ENCODE measurements around the gene YARS1. TPM values are rescaled to one million over a fixed set of nuclear protein-coding genes. Genes with fewer than 3 reads are reported as not detected.

The YARS1 gene
- total RNA-seq, 1 experiment from 2014 or later: 120 TPM

DNA sequence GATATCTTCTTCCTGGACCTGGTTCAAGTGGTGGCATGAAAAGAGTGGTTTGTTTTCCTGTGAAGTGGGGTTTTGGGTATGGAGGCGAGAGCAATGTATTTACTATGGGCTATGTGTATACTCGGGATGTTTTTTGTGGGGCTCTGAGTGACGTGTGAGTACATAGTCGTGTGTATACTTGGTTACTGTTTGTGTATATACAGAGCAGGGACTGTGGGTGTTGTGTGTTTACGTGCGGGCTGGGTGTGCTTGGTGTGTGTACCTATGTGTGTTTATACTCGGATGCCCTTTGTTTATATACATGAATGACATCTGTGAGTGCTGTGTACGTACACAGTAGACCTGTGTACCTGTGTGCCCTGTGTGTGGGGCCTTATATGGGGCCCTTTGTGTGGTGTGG, 50.0 kb downstream of the YARS1 start:
- in situ Hi-C loops (cut with HindIII; ENCODE audit: low pct_unique_long_range_greater_than_20kb, low sequenced_read_pairs): loop anchor here (10.0 kb wide), 1 partner anchor 52 kb away; no protein-coding TSS in a partner anchor
- BruUV-seq (replicated peaks): no TSS peak
- POLR2A ChIA-PET: no interaction called here
- Histone ChIP-seq H3K4me3 (ENCODE audit: low read depth in 2 of 2, low read length in 2 of 2) (no peak overlapping the region), H3K27me3 (ENCODE audit: control insufficient read depth, insufficient read depth, low read length) (no peaks in the 10 kb centered on the region), H3K36me3 (ENCODE audit: control insufficient read depth, insufficient read depth, low read length) (no peaks in the 10 kb centered on the region), H3K4me1 (ENCODE audit: control insufficient read depth, insufficient read depth, low read length) (peaks cover 76% of the 10 kb centered on the region), H3K9me3 (ENCODE audit: control insufficient read depth, insufficient read depth, low read depth, low read length) (no peaks in the 10 kb centered on the region), H3K27ac (ENCODE audit: low read length) (peak overlapping the region; percentile 31)
- intact Hi-C loops (cut with micrococcal nuclease; ENCODE audit: unreplicated experiment): no loop called here
- CTCF ChIA-PET: no interaction called here
- DNase-seq (ENCODE audit: low read depth, low spot score) (no peak), ATAC-seq (no peak)
- TF ChIP-seq POLR2AphosphoS5 (IDR thresholded peaks at IDR 0.05; ENCODE audit: low read depth, low read length) (no peak), SIN3A (IDR thresholded peaks at IDR 0.05; ENCODE audit: borderline replicate concordance, insufficient read depth, low read depth, low read length) (no peak), TCF7L2 (IDR thresholded peaks at IDR 0.05; ENCODE audit: low read depth, low read length) (no peak)
- TF ChIP-seq, protein P1, sequence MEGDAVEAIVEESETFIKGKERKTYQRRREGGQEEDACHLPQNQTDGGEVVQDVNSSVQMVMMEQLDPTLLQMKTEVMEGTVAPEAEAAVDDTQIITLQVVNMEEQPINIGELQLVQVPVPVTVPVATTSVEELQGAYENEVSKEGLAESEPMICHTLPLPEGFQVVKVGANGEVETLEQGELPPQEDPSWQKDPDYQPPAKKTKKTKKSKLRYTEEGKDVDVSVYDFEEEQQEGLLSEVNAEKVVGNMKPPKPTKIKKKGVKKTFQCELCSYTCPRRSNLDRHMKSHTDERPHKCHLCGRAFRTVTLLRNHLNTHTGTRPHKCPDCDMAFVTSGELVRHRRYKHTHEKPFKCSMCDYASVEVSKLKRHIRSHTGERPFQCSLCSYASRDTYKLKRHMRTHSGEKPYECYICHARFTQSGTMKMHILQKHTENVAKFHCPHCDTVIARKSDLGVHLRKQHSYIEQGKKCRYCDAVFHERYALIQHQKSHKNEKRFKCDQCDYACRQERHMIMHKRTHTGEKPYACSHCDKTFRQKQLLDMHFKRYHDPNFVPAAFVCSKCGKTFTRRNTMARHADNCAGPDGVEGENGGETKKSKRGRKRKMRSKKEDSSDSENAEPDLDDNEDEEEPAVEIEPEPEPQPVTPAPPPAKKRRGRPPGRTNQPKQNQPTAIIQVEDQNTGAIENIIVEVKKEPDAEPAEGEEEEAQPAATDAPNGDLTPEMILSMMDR (IDR thresholded peaks at IDR 0.05): no peak
- TF ChIP-seq, protein P2, sequence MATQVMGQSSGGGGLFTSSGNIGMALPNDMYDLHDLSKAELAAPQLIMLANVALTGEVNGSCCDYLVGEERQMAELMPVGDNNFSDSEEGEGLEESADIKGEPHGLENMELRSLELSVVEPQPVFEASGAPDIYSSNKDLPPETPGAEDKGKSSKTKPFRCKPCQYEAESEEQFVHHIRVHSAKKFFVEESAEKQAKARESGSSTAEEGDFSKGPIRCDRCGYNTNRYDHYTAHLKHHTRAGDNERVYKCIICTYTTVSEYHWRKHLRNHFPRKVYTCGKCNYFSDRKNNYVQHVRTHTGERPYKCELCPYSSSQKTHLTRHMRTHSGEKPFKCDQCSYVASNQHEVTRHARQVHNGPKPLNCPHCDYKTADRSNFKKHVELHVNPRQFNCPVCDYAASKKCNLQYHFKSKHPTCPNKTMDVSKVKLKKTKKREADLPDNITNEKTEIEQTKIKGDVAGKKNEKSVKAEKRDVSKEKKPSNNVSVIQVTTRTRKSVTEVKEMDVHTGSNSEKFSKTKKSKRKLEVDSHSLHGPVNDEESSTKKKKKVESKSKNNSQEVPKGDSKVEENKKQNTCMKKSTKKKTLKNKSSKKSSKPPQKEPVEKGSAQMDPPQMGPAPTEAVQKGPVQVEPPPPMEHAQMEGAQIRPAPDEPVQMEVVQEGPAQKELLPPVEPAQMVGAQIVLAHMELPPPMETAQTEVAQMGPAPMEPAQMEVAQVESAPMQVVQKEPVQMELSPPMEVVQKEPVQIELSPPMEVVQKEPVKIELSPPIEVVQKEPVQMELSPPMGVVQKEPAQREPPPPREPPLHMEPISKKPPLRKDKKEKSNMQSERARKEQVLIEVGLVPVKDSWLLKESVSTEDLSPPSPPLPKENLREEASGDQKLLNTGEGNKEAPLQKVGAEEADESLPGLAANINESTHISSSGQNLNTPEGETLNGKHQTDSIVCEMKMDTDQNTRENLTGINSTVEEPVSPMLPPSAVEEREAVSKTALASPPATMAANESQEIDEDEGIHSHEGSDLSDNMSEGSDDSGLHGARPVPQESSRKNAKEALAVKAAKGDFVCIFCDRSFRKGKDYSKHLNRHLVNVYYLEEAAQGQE (IDR thresholded peaks at IDR 0.05; ENCODE audit: insufficient read depth in 1 of 2, low read depth in 2 of 2, low read length in 1 of 2): no peak

DNA sequence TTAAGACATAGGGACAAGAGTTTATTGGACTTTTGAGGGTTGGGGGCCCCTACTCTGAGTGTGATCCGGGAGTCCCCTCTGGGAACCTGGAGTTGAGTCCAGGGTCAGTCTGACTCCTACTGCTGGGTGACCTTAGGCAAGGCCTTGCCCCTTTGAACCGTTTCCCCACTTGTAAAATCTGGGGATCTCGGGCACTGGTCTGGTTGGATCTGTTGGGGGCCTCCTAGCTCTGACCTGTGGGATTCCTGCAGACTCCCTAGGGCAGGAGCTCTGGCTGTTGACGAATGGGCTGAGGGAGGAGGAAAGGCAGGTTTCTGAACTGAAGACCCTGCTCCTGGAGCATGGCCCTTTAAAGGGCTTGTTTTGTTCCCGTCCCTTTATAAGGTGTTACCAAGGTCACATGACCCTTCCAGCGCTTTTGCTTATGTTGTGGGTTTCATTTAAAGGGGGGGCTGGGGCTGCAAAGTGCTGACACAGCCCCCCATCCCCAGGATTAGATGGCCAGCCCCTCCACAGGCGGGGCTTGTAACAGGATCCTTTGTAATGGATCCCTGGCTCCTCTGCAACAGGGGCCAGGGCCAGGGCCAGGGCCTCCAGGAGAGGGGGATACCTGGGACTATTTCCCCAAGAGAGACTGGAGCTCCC, 50.7 kb downstream of the YARS1 start:
- in situ Hi-C loops (cut with HindIII; ENCODE audit: low pct_unique_long_range_greater_than_20kb, low sequenced_read_pairs): loop anchor here (10.0 kb wide), 1 partner anchor 52 kb away; no protein-coding TSS in a partner anchor
- no peak for TF ChIP-seq TCF7L2 (IDR thresholded peaks at IDR 0.05; ENCODE audit: low read depth, low read length)
- TF ChIP-seq, protein P2 (IDR thresholded peaks at IDR 0.05; ENCODE audit: insufficient read depth in 1 of 2, low read depth in 2 of 2, low read length in 1 of 2): no peak
- TF ChIP-seq SIN3A (IDR thresholded peaks at IDR 0.05; ENCODE audit: borderline replicate concordance, insufficient read depth, low read depth, low read length): no peak
- no peak for TF ChIP-seq POLR2AphosphoS5 (IDR thresholded peaks at IDR 0.05; ENCODE audit: low read depth, low read length)
- no peak overlapping the region for H3K4me3 ChIP-seq (ENCODE audit: low read depth in 2 of 2, low read length in 2 of 2)

More for the DNA sequence above, 50.7 kb downstream of the YARS1 start:
- Histone ChIP-seq H3K27ac (ENCODE audit: low read length) (peak overlapping the region; percentile 55), H3K27me3 (ENCODE audit: control insufficient read depth, insufficient read depth, low read length) (no peaks in the 10 kb centered on the region), H3K4me1 (ENCODE audit: control insufficient read depth, insufficient read depth, low read length) (peaks cover 79% of the 10 kb centered on the region), H3K36me3 (ENCODE audit: control insufficient read depth, insufficient read depth, low read length) (no peaks in the 10 kb centered on the region), H3K9me3 (ENCODE audit: control insufficient read depth, insufficient read depth, low read depth, low read length) (no peaks in the 10 kb centered on the region)
- ChIA-PET CTCF (no interaction called here), POLR2A (no interaction called here)
- BruUV-seq (replicated peaks): no TSS peak
- intact Hi-C loops (cut with micrococcal nuclease; ENCODE audit: unreplicated experiment): no loop called here
- DNase-seq (ENCODE audit: low read depth, low spot score) (no peak), ATAC-seq (no peak)
